HepG2 (cell line): ENCODE data around the gene NGLY1. TPM values are rescaled to one million over a fixed set of nuclear protein-coding genes. Genes with fewer than 3 reads are reported as not detected.

Experiments used
- EED ChIP-seq: sonication (generic); formaldehyde crosslinking; IDR thresholded peaks from 2 replicates; pipeline ENCODE4 v1.5.0; 2020; ENCODE audit warnings: mild to moderate bottlenecking, missing genetic modification reagents
- KDM1A ChIP-seq: IDR thresholded peaks from 2 replicates; pipeline ENCODE4 v1.6.1; 2016; ENCODE audit warnings: missing compliant biosample characterization
- RORA ChIP-seq: sonication (generic); formaldehyde crosslinking; IDR thresholded peaks from 2 replicates; pipeline ENCODE4 v1.5.0; 2020; ENCODE audit warnings: mild to moderate bottlenecking, missing genetic modification reagents, moderate library complexity
- ZNF331 ChIP-seq: sonication (generic); formaldehyde crosslinking; IDR thresholded peaks from 2 replicates; pipeline ENCODE4 v1.4.0; 2020; ENCODE audit warnings: missing genetic modification reagents
- ZSCAN25 ChIP-seq: sonication (generic); formaldehyde crosslinking; IDR thresholded peaks from 2 replicates; pipeline ENCODE4 v1.8.0; 2022; ENCODE audit warnings: mild to moderate bottlenecking, missing genetic modification reagents
- polyA plus RNA-seq, 8 experiments: library from polyadenylated mRNA; depleted of rRNA in 3 of 8; stranded (reverse) in 7 of 8; unstranded in 1 of 8; fragments of >200 nt; fragmentation: Illumina TruSeq in 4 of 8; extraction: Trizol in 4 of 8; gene quantifications; 2 replicates each; pipeline versions ENCODE4 v1.2.1 to v1.2.3, GENCODE V29; 2011 to 2016; ENCODE audit warnings: low read depth in 4 of 8, missing spikeins in 1 of 8, mixed read lengths in 1 of 8; ENCODE audit not compliant: insufficient read depth in 1 of 8
- total RNA-seq, 5 experiments: library from RNA; depleted of rRNA; stranded (reverse); fragments of >200 nt; fragmentation: Illumina TruSeq; extraction: Trizol; gene quantifications; 2 replicates each; pipeline ENCODE4 v1.2.3, GENCODE V29; 2016; ENCODE audit warnings: low read depth in 1 of 5
- TF ChIP-seq, protein P1 (sequence below), 2 experiments: IDR thresholded peaks; 2 replicates each; pipeline ENCODE4 v1.6.1; 2011 to 2012; ENCODE audit warnings: low read length in 2 of 2, borderline replicate concordance in 1 of 2, low read depth in 1 of 2, mild to moderate bottlenecking in 1 of 2, moderate library complexity in 1 of 2
- TF ChIP-seq, protein P2 (sequence below): sonication (generic); formaldehyde crosslinking; IDR thresholded peaks from 2 replicates; pipeline ENCODE4 v1.9.0; 2021; ENCODE audit warnings: mild to moderate bottlenecking, missing genetic modification reagents
- TF ChIP-seq, protein P3 (sequence below): sonication (generic); formaldehyde crosslinking; IDR thresholded peaks from one replicate; pipeline ENCODE4 v1.5.1; 2020; ENCODE audit warnings: mild to moderate bottlenecking, missing genetic modification reagents; ENCODE audit errors: not compliant biosample characterization

NGLY1 gene
- total and polyA plus RNA-seq, 2 of the 13 experiments (the other 11 are each of a cell fraction or from before 2014, with no cell fraction given), result 28.2 to 44.5 TPM

DNA sequence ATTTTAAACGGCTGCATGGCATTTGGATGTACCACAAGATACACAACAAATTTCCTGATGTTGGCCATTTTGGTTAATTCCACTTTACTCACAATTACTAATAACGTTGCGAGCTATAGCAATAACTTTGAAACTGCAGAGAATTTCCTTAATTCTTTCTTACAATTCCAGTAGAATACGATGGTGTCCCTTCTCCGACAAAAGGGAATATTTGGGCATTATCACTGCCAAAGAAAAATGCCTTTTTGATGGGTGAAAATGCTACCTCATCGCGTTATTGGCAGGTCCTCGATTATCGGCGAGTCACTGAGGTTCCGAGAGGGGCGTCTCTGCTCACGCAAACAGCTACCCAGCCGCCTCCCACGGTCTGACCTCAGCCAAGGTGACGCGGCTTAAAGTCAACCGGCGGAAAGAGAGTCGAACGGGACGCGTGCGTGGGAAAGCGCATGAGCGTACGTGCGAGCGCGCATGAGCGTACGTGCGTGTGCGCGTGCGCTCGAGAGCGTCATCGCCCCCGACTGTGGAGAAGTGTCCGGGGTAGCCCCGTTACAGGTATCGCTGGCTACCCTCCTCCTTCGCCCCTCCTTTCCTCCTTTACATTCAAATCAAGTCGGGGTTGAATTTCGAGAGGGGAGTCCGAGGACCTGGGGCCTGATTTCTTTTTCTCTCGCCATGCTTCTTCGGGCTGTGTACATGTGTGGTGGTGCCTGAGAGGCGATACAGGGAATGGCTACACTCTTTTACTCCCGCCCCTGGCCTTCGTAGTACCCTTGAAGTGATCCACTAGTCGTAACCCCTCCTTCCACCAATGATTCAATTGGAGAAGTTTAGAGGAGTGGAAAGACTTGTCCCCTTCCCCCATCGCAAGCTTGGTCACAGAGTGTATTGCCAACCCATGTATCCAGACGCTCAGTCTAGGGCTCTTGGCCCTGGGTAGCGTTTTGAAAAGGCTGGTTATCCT is 6.6 kb upstream of the NGLY1 start, which contains the start of gene OXSM (continued):
- TF ChIP-seq, protein P1, sequence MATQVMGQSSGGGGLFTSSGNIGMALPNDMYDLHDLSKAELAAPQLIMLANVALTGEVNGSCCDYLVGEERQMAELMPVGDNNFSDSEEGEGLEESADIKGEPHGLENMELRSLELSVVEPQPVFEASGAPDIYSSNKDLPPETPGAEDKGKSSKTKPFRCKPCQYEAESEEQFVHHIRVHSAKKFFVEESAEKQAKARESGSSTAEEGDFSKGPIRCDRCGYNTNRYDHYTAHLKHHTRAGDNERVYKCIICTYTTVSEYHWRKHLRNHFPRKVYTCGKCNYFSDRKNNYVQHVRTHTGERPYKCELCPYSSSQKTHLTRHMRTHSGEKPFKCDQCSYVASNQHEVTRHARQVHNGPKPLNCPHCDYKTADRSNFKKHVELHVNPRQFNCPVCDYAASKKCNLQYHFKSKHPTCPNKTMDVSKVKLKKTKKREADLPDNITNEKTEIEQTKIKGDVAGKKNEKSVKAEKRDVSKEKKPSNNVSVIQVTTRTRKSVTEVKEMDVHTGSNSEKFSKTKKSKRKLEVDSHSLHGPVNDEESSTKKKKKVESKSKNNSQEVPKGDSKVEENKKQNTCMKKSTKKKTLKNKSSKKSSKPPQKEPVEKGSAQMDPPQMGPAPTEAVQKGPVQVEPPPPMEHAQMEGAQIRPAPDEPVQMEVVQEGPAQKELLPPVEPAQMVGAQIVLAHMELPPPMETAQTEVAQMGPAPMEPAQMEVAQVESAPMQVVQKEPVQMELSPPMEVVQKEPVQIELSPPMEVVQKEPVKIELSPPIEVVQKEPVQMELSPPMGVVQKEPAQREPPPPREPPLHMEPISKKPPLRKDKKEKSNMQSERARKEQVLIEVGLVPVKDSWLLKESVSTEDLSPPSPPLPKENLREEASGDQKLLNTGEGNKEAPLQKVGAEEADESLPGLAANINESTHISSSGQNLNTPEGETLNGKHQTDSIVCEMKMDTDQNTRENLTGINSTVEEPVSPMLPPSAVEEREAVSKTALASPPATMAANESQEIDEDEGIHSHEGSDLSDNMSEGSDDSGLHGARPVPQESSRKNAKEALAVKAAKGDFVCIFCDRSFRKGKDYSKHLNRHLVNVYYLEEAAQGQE (IDR thresholded peaks at IDR 0.05; ENCODE audit: borderline replicate concordance in 1 of 2, low read depth in 1 of 2, low read length in 2 of 2), result peak in 1 of 2 experiments; percentile 30; a peak in 1 of 4 replicates
- TF ChIP-seq EED (CRISPR knock-in tag), result no peak
- TF ChIP-seq, protein P2, sequence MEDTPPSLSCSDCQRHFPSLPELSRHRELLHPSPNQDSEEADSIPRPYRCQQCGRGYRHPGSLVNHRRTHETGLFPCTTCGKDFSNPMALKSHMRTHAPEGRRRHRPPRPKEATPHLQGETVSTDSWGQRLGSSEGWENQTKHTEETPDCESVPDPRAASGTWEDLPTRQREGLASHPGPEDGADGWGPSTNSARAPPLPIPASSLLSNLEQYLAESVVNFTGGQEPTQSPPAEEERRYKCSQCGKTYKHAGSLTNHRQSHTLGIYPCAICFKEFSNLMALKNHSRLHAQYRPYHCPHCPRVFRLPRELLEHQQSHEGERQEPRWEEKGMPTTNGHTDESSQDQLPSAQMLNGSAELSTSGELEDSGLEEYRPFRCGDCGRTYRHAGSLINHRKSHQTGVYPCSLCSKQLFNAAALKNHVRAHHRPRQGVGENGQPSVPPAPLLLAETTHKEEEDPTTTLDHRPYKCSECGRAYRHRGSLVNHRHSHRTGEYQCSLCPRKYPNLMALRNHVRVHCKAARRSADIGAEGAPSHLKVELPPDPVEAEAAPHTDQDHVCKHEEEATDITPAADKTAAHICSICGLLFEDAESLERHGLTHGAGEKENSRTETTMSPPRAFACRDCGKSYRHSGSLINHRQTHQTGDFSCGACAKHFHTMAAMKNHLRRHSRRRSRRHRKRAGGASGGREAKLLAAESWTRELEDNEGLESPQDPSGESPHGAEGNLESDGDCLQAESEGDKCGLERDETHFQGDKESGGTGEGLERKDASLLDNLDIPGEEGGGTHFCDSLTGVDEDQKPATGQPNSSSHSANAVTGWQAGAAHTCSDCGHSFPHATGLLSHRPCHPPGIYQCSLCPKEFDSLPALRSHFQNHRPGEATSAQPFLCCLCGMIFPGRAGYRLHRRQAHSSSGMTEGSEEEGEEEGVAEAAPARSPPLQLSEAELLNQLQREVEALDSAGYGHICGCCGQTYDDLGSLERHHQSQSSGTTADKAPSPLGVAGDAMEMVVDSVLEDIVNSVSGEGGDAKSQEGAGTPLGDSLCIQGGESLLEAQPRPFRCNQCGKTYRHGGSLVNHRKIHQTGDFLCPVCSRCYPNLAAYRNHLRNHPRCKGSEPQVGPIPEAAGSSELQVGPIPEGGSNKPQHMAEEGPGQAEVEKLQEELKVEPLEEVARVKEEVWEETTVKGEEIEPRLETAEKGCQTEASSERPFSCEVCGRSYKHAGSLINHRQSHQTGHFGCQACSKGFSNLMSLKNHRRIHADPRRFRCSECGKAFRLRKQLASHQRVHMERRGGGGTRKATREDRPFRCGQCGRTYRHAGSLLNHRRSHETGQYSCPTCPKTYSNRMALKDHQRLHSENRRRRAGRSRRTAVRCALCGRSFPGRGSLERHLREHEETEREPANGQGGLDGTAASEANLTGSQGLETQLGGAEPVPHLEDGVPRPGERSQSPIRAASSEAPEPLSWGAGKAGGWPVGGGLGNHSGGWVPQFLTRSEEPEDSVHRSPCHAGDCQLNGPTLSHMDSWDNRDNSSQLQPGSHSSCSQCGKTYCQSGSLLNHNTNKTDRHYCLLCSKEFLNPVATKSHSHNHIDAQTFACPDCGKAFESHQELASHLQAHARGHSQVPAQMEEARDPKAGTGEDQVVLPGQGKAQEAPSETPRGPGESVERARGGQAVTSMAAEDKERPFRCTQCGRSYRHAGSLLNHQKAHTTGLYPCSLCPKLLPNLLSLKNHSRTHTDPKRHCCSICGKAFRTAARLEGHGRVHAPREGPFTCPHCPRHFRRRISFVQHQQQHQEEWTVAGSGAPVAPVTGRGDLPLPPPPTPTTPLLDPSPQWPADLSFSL (CRISPR knock-in tag), result no peak; the same call in 1 of the 2 replicates
- TF ChIP-seq, protein P3, sequence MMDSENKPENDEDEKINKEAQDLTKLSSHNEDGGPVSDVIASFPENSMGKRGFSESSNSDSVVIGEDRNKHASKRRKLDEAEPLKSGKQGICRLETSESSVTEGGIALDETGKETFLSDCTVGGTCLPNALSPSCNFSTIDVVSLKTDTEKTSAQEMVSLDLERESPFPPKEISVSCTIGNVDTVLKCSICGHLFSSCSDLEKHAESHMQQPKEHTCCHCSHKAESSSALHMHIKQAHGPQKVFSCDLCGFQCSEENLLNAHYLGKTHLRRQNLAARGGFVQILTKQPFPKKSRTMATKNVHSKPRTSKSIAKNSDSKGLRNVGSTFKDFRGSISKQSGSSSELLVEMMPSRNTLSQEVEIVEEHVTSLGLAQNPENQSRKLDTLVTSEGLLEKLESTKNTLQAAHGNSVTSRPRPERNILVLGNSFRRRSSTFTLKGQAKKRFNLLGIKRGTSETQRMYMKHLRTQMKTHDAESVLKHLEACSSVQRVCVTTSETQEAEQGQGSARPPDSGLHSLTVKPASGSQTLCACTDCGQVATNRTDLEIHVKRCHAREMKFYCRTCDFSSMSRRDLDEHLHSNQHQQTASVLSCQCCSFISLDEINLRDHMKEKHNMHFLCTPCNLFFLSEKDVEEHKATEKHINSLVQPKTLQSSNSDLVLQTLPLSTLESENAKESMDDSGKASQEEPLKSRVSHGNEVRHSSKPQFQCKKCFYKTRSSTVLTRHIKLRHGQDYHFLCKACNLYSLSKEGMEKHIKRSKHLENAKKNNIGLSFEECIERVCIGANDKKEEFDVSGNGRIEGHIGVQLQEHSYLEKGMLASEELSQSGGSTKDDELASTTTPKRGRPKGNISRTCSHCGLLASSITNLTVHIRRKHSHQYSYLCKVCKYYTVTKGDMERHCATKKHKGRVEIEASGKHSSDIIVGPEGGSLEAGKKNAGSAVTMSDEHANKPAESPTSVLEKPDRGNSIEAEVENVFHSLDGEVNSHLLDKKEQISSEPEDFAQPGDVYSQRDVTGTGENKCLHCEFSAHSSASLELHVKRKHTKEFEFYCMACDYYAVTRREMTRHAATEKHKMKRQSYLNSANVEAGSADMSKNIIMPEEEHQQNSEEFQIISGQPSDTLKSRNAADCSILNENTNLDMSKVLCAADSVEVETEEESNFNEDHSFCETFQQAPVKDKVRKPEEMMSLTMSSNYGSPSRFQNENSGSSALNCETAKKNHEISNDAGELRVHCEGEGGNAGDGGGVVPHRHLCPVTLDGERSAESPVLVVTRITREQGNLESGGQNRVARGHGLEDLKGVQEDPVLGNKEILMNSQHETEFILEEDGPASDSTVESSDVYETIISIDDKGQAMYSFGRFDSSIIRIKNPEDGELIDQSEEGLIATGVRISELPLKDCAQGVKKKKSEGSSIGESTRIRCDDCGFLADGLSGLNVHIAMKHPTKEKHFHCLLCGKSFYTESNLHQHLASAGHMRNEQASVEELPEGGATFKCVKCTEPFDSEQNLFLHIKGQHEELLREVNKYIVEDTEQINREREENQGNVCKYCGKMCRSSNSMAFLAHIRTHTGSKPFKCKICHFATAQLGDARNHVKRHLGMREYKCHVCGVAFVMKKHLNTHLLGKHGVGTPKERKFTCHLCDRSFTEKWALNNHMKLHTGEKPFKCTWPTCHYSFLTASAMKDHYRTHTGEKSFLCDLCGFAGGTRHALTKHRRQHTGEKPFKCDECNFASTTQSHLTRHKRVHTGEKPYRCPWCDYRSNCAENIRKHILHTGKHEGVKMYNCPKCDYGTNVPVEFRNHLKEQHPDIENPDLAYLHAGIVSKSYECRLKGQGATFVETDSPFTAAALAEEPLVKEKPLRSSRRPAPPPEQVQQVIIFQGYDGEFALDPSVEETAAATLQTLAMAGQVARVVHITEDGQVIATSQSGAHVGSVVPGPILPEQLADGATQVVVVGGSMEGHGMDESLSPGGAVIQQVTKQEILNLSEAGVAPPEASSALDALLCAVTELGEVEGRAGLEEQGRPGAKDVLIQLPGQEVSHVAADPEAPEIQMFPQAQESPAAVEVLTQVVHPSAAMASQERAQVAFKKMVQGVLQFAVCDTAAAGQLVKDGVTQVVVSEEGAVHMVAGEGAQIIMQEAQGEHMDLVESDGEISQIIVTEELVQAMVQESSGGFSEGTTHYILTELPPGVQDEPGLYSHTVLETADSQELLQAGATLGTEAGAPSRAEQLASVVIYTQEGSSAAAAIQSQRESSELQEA (CRISPR knock-in tag), result no peak
- no peak for TF ChIP-seq KDM1A
- TF ChIP-seq ZNF331 (CRISPR knock-in tag), result peak; percentile 90
- TF ChIP-seq ZSCAN25 (CRISPR knock-in tag), result no peak; the same call in 1 of the 2 replicates
- TF ChIP-seq RORA, result no peak
